Measurements from ENCODE around the gene TMEM203.

DNA sequence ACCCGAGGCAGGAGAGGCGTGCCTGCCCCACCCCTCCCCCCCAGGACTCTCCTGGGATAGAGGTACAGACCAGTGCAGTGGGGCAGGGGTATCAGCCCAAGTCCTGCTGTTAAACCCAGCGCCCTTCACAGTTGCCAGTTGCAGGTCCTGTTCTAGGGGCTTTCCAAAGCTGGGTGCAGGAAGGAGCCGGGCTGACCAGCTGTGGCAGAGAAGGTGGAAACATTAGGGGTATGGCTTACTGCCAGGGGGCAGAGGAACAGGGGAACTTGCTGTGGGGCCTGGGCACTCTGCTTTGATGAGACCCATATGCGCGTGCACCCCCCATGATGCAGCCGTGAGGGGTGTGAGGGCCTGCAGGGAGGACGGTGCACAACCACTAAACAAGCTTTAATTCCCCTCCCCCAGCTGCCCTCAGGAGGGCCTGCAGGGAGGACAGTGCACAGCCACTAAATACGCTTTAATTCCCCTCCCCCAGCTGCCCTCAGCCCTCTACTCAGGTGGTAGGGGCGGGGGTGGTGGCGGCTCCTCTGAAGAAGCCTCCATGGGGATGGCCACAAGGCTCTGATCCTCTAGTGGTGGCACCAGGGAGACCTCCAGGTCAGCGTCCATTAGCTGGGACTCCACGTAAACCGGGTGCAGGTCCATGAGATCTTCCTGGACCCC, 34.8 kb downstream of the TMEM203 start:
- TF ChIP-seq EZH2 (IDR thresholded peaks at IDR 0.05; ENCODE audit: borderline replicate concordance, insufficient read depth, low read length, poor library complexity, severe bottlenecking): no peak
- no peak for TF ChIP-seq EP300 (conservative IDR thresholded peaks at IDR 0.05; ENCODE audit: poor library complexity, severe bottlenecking)
- TF ChIP-seq, protein P1, sequence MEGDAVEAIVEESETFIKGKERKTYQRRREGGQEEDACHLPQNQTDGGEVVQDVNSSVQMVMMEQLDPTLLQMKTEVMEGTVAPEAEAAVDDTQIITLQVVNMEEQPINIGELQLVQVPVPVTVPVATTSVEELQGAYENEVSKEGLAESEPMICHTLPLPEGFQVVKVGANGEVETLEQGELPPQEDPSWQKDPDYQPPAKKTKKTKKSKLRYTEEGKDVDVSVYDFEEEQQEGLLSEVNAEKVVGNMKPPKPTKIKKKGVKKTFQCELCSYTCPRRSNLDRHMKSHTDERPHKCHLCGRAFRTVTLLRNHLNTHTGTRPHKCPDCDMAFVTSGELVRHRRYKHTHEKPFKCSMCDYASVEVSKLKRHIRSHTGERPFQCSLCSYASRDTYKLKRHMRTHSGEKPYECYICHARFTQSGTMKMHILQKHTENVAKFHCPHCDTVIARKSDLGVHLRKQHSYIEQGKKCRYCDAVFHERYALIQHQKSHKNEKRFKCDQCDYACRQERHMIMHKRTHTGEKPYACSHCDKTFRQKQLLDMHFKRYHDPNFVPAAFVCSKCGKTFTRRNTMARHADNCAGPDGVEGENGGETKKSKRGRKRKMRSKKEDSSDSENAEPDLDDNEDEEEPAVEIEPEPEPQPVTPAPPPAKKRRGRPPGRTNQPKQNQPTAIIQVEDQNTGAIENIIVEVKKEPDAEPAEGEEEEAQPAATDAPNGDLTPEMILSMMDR (IDR thresholded peaks at IDR 0.05; ENCODE audit: poor library complexity, severe bottlenecking): no peak
- TF ChIP-seq POLR2AphosphoS5 (IDR thresholded peaks at IDR 0.05): no peak
- TF ChIP-seq, protein P2, sequence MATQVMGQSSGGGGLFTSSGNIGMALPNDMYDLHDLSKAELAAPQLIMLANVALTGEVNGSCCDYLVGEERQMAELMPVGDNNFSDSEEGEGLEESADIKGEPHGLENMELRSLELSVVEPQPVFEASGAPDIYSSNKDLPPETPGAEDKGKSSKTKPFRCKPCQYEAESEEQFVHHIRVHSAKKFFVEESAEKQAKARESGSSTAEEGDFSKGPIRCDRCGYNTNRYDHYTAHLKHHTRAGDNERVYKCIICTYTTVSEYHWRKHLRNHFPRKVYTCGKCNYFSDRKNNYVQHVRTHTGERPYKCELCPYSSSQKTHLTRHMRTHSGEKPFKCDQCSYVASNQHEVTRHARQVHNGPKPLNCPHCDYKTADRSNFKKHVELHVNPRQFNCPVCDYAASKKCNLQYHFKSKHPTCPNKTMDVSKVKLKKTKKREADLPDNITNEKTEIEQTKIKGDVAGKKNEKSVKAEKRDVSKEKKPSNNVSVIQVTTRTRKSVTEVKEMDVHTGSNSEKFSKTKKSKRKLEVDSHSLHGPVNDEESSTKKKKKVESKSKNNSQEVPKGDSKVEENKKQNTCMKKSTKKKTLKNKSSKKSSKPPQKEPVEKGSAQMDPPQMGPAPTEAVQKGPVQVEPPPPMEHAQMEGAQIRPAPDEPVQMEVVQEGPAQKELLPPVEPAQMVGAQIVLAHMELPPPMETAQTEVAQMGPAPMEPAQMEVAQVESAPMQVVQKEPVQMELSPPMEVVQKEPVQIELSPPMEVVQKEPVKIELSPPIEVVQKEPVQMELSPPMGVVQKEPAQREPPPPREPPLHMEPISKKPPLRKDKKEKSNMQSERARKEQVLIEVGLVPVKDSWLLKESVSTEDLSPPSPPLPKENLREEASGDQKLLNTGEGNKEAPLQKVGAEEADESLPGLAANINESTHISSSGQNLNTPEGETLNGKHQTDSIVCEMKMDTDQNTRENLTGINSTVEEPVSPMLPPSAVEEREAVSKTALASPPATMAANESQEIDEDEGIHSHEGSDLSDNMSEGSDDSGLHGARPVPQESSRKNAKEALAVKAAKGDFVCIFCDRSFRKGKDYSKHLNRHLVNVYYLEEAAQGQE (IDR thresholded peaks at IDR 0.05; ENCODE audit: borderline replicate concordance): no peak
- no peak for TF ChIP-seq TAF1 (IDR thresholded peaks at IDR 0.05; ENCODE audit: low read depth)
- TF ChIP-seq MXI1 (conservative IDR thresholded peaks at IDR 0.05; ENCODE audit: poor library complexity, severe bottlenecking): no peak
- TF ChIP-seq SMC3 (conservative IDR thresholded peaks at IDR 0.05; ENCODE audit: poor library complexity): no peak
